HG03108 (cell line): ENCODE results near the gene ATP5F1D.

ENCODE experiments used
- ATAC-seq: cut with Tn5 transposase; IDR thresholded peaks from one replicate; pipeline ENCODE4 v1.9.1; 2021; ENCODE audit warnings: moderate library complexity; ENCODE audit not compliant: unreplicated experiment

Gene ATP5F1D

DNA sequence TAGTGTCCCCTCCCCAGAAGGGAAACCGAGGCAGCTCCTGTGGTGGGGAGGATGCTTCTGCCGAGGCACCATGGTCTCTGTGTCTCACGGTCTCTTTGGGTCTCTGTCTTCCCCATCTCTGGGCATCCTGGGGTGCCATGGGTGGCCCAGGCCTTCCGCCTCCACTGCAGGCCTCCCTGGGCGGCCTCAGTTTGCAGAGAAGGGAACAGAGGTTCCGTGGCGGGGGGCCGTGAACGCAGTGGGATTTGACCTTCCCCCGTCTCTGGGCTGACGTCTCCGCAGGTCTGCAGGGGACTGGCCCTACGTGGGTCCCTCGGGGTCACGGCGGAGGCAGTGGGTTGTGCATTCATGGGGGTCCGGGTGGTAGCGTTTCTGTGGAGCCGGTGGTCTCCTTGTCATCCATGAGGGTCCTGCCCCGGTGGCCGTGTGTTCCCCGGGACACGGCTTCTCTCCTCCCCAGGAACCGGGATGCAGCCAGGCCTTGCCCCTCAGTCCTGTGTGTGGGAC is 48.7 kb downstream of the ATP5F1D start:
- ATAC-seq, result no peak

DNA sequence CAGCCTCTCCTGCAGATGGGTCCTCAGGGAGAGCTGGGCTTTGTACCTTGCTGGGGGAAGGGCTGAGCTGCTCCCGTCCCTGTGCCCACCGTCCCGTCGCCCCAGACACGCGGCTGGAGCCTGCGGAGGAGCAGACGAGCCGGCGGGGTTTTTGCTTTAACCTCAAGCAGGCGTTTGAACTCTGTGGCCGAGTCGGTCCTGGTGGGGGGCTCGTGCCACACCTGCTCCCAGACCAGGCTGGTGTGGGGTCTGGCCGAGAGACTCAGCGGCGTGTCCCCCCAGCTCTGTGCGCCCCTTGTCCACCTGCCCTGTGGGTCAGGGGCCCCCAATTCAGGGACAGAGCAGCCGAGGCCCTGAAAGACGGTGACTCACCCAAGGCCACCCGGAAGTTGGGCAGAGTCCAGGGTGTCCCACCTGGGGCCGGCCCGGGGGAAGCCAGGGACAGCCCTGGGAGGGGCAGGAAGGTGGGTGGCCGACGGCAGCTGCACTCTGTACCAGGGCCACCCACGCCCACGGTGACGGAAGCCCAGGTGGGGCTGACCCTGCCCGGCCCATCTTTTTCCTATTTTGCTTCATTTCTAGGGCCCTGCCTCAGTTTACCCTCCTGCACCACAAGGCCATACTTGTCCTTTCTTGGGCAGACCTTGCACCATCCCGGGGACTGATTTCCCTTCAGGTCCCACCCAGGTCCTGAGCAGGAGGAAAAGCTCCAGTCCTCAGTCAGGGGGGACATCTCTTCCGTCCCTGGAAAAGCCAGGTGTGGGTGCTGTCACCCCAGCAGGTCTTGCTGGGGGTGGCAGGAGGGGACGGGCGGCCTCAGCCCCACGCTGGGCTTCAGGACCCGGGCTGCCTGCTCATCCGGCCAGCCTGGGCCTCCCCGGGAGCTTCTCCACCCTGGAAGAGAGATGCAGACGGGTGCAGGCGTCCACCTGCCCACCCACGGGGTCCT is 49.4 kb downstream of the ATP5F1D start:
- no peak for ATAC-seq

DNA sequence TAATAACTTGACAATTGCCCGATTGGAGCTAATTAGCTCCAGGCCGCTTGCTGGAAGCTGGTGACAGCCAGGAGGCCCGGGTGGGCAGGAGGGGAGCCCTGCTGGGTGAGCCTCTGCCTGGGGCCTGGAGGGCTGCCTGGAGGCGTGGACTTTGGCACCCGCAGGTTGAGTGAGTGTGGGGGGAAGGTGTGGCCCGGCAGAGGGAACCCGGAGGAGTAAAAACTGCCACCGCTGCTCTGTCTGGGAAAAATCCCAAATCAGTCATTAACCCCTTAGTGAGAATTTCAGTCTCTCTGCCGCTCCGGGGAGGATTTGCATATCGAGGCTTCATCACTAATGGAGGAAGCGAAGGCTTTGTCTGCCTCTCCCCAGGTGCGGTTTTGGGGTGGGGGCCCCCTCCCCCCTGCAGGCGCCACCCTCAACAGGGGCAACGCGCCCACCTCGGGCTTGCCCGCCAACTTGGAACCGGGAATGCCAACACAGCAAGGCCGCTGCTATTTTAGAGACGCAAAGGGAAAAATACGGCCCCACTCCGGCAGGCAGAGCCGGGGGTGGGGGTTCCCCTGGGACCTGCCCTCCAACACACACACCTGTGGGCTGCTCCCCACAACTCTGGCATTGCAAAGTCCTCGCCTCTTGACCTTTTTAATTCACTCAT is 50.3 kb downstream of the ATP5F1D start:
- no peak for ATAC-seq

DNA sequence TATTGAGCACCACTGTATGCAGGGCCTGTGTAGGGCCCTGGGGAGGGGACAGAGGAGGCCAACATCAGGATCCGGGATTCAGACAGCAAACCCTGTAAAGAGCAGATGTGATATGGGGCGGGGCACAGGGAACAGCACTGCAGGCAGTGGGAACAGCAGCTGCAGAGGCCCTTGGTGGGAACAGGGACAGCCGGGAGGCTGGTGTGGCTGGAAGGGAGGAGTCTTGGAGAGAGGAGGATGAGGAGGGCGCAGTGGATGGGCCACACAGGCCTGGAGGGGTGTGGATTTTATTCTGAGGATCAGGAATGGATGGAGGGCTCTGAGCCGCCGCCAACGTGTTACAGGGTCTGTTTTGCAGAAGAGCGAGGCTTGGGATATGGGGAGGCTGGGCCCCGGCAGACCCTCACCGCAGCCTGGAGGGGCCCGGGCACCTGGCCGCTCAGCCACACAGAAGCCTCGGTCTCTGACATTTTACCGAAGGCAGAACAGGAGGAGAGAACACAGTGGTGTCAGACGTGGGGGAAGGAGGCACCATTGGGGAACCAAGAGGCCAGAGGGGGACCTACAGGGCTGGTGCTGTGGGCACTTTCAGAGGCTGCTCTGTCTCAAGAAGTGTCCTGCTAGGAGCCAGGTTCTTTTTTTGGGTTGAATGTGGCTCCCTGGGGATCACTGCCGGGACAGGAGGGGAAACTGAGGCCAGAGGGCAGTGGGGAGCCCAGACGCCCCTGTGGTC is 51.0 kb downstream of the ATP5F1D start:
- no peak for ATAC-seq

DNA sequence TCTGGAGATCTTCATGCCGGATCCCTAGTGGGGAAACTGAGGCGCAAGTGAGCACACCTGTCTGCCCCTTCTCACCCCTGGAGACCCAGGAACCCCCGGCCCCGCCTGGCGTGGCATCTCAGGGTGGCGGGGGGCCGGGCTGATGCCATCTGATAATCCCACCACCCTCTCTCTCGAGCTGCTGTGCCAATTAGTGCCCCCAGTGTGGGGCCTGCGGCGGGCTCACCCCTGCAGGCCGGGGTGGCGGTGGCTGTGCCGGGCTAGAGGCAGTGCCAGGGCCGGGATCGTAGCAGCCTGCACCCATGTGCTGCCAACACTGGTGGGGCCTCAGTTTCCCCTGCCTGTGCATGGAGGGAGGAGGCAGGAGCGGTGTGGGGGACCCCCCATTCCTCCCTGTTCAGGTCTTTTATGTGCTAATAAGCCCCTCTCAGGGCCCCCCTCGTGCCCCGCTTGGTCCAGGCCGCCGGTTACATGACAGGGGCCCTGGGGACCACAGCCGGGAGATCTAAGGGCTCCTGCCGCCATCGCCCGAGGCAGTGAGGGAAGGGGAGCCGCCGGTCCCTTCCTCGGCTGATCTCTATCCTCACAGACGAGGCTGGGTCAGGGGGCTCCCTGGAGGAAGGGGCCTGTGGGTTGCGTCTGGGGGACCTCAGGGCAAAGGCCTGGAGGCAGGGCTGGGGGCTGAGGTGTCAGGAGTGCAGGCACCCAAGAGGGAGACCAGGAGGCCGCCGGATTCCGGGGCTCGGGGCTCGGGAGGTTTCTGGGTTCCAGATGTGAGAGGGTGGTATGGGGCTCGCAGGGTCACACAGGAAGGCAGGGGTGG is 52.4 kb downstream of the ATP5F1D start:
- no peak for ATAC-seq
